Fibroblast of gingiva (primary cell): Measurements from ENCODE around the gene RHOH.

Source experiments
- DNase-seq: peaks from one replicate; pipeline ENCODE4 v3.0.0-alpha.2; 2011; ENCODE audit warnings: low read depth

The RHOH gene

GRCh38 chr4:40205259-40206198, 8.7 kb downstream of the RHOH start:
- no peak for DNase-seq

GRCh38 chr4:40206426-40206825, 9.6 kb downstream of the RHOH start:
- no peak for DNase-seq

GRCh38 chr4:40209401-40209800, 12.6 kb downstream of the RHOH start:
- no peak for DNase-seq

- DNase-seq, result no peak
Observed at GRCh38 chr4:40210776-40211175, 13.9 kb downstream of the RHOH start.

- DNase-seq, result peak; percentile 8
Observed at GRCh38 chr4:40211224-40212185, 14.7 kb downstream of the RHOH start.

- no peak for DNase-seq
Observed at GRCh38 chr4:40212674-40213527, 16.1 kb downstream of the RHOH start.

GRCh38 chr4:40214038-40214437, 17.2 kb downstream of the RHOH start:
- no peak for DNase-seq

- no peak for DNase-seq
Observed at GRCh38 chr4:40214661-40215418, 18.0 kb downstream of the RHOH start.

- no peak for DNase-seq
Observed at GRCh38 chr4:40216622-40217366, 20.0 kb downstream of the RHOH start.

- no peak for DNase-seq
Observed at GRCh38 chr4:40221744-40222143, 24.9 kb downstream of the RHOH start.

GRCh38 chr4:40223343-40223742, 26.5 kb downstream of the RHOH start:
- no peak for DNase-seq

- no peak for DNase-seq
Observed at GRCh38 chr4:40224432-40224831, 27.6 kb downstream of the RHOH start.

GRCh38 chr4:40225497-40225896, 28.7 kb downstream of the RHOH start:
- DNase-seq, result no peak

- DNase-seq, result no peak
Observed at GRCh38 chr4:40227284-40227683, 30.5 kb downstream of the RHOH start.

- DNase-seq, result no peak
Observed at GRCh38 chr4:40228497-40229365, 31.9 kb downstream of the RHOH start.

GRCh38 chr4:40231316-40231863, 34.6 kb downstream of the RHOH start:
- DNase-seq, result no peak

GRCh38 chr4:40232610-40233009, 35.8 kb downstream of the RHOH start:
- no peak for DNase-seq

GRCh38 chr4:40233227-40233626, 36.4 kb downstream of the RHOH start:
- DNase-seq, result no peak

- no peak for DNase-seq
Observed at GRCh38 chr4:40234519-40235039, 37.7 kb downstream of the RHOH start.
